Ishikawa (cell line): ENCODE results near the gene OR2S2.

Experiments used
- CREB1 ChIP-seq: IDR thresholded peaks from 2 replicates; pipeline ENCODE4 v1.6.1; 2012; ENCODE audit warnings: low read depth
- EGR1 ChIP-seq: IDR thresholded peaks from 2 replicates; pipeline ENCODE4 v1.6.1; 2012
- EP300 ChIP-seq: IDR thresholded peaks from 2 replicates; pipeline ENCODE4 v1.6.1; 2012; ENCODE audit warnings: borderline replicate concordance
- MAX ChIP-seq: IDR thresholded peaks from 2 replicates; pipeline ENCODE4 v1.6.1; 2012
- NFIC ChIP-seq: IDR thresholded peaks from 2 replicates; pipeline ENCODE4 v1.6.1; 2012
- RAD21 ChIP-seq: IDR thresholded peaks from 2 replicates; pipeline ENCODE4 v1.6.1; 2012; ENCODE audit warnings: low read depth
- REST ChIP-seq: IDR thresholded peaks from 2 replicates; pipeline ENCODE4 v1.6.1; 2012; ENCODE audit warnings: low read depth, mild to moderate bottlenecking
- TAF1 ChIP-seq: IDR thresholded peaks from 2 replicates; pipeline ENCODE4 v1.6.1; 2012; ENCODE audit warnings: low read depth, mild to moderate bottlenecking
- TEAD4 ChIP-seq: IDR thresholded peaks from 2 replicates; pipeline ENCODE4 v1.6.1; 2012
- USF1 ChIP-seq: IDR thresholded peaks from 2 replicates; pipeline ENCODE4 v1.6.1; 2012
- YY1 ChIP-seq: IDR thresholded peaks from 2 replicates; pipeline ENCODE4 v1.6.1; 2012; ENCODE audit warnings: low read depth
- ZBTB7A ChIP-seq: IDR thresholded peaks from 2 replicates; pipeline ENCODE4 v1.6.1; 2012; ENCODE audit warnings: low read depth

GRCh38 chr9:35920051-35920620 is 37.8 kb downstream of the OR2S2 start:
- no peak for TF ChIP-seq EGR1
- no peak for TF ChIP-seq MAX
- TF ChIP-seq ZBTB7A: no peak
- no peak for TF ChIP-seq TEAD4
- no peak for TF ChIP-seq NFIC
- no peak for TF ChIP-seq USF1
- no peak for TF ChIP-seq REST
- no peak for TF ChIP-seq CREB1
- no peak for TF ChIP-seq EP300
- TF ChIP-seq TAF1: no peak
- no peak for TF ChIP-seq RAD21
- TF ChIP-seq YY1: no peak
